AG09309 (cell line): ENCODE measurements around the gene CLCF1.

ENCODE experiments used
- DNase-seq: peaks from one replicate; pipeline ENCODE4 v3.0.0-alpha.2; 2010; ENCODE audit warnings: low read depth
- H3K4me3 ChIP-seq: 2 replicates; pipeline ENCODE4 v1.5.1; 2011; ENCODE audit warnings: mild to moderate bottlenecking, low read depth, low read length, moderate library complexity; ENCODE audit not compliant: control insufficient read depth
- TF ChIP-seq, protein P1 (sequence below): IDR thresholded peaks from 2 replicates; pipeline ENCODE4 v1.5.1; 2011; ENCODE audit warnings: mild to moderate bottlenecking, low read depth, low read length, inconsistent platforms; ENCODE audit not compliant: insufficient read depth, control insufficient read depth; ENCODE audit errors: missing control alignments

CLCF1 gene

DNA sequence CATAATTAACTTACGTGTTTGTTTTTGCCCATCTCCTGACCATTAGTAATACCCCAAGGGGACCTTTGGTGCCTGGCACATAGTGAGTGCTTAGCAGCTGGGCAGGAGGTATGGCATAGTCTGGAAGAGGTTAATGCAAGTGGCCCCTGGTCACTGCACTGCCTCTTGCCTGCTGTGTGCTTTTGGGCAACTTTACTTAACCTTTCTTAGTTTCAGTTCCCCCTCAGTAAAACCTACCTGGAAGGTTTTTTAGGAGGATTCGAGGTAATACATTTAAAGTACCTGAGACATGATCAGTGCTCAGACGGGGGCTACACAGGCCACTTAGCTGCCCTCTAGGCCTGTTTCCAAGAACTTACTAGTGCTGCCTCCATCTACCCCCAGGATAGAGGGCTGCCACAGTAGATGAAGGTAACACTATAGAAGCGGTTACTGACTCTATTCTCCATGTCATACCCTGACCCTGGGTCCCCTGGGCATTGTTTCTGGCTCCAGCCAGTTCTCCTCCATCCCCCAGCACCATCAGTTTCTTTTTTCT, 23.4 kb downstream of the CLCF1 start:
- no peak for DNase-seq
- TF ChIP-seq, protein P1, sequence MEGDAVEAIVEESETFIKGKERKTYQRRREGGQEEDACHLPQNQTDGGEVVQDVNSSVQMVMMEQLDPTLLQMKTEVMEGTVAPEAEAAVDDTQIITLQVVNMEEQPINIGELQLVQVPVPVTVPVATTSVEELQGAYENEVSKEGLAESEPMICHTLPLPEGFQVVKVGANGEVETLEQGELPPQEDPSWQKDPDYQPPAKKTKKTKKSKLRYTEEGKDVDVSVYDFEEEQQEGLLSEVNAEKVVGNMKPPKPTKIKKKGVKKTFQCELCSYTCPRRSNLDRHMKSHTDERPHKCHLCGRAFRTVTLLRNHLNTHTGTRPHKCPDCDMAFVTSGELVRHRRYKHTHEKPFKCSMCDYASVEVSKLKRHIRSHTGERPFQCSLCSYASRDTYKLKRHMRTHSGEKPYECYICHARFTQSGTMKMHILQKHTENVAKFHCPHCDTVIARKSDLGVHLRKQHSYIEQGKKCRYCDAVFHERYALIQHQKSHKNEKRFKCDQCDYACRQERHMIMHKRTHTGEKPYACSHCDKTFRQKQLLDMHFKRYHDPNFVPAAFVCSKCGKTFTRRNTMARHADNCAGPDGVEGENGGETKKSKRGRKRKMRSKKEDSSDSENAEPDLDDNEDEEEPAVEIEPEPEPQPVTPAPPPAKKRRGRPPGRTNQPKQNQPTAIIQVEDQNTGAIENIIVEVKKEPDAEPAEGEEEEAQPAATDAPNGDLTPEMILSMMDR = no peak
- no peak overlapping the region for H3K4me3 ChIP-seq

DNA sequence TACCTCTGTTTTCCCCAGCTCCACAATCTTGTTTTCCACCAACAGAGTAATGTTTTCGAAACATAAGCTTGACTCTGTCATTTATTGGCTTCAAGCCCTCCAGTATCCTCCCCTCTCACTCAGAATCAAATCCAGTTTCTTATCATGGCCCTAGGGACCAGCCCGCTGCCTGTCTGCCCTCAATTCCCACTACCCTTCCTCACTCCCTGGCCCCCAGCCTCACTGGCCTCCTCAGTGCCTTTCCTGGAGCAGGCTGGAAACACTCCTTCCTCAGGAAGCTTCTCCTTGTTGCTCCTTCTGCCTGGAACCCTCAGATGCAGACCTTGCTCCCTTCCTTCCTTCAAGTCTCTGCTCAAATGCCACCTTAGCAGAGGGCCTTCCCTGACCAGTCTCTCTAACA, 23.9 kb downstream of the CLCF1 start:
- DNase-seq = no peak
- no peak overlapping the region for H3K4me3 ChIP-seq
- TF ChIP-seq, protein P1 = no peak

DNA sequence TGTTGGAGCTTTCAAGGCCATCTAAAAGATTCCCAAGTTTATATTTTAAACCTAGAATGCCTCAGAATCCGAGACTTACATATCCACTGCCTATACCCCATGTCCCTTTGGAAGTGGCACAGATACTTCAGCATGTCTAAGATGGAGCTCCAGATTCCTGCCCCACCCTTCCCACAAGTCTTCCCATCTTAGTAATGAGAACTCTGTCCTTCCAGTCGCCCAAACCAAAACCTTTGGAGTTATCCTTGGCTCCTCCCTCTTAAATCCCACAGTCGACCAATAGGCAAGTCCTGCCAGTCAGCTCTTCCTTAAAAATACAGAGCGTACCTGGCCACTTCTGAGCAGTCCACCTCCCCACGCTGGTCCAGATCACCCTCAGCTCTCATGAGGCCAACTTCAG, 24.4 kb downstream of the CLCF1 start:
- no peak overlapping the region for H3K4me3 ChIP-seq
- DNase-seq = no peak
- TF ChIP-seq, protein P1 = no peak

DNA sequence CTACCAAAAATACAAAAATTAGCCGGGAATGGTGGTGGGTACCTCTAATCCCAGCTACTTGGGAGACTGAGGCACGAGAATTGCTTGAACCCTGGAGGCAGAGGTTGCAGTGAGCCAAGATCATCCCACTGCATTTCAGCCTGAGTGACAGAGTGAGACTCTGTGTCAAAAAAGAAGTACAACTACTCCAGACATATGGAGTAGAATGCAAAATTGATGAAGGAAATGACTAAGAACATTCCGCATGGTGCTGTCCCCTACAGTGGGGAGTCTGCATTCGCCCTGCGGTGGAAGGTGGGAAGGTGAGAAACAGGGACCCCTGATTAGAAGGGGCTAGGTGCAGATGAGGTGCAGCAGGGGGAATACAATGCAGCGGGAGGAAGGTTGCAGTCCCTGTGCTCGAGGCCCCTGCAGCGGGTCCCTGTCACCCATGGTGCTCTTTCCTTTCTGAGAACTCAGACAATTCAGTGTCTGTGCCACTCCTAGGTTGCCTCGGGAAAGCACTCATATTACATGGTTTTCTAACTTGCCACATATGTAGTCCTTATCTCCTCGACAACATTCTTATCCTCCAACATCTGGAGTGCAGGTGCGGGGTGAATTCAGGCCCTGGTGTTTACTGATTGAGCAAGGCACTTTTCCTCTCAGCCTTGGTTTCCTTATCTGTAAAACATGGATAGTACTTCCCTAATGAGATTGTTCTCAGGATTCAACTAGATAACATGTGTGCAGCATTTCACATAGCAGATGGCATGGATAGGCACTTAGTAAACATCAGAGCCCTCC, 25.2 kb downstream of the CLCF1 start:
- no peak overlapping the region for H3K4me3 ChIP-seq
- no peak for DNase-seq
- TF ChIP-seq, protein P1 = no peak

DNA sequence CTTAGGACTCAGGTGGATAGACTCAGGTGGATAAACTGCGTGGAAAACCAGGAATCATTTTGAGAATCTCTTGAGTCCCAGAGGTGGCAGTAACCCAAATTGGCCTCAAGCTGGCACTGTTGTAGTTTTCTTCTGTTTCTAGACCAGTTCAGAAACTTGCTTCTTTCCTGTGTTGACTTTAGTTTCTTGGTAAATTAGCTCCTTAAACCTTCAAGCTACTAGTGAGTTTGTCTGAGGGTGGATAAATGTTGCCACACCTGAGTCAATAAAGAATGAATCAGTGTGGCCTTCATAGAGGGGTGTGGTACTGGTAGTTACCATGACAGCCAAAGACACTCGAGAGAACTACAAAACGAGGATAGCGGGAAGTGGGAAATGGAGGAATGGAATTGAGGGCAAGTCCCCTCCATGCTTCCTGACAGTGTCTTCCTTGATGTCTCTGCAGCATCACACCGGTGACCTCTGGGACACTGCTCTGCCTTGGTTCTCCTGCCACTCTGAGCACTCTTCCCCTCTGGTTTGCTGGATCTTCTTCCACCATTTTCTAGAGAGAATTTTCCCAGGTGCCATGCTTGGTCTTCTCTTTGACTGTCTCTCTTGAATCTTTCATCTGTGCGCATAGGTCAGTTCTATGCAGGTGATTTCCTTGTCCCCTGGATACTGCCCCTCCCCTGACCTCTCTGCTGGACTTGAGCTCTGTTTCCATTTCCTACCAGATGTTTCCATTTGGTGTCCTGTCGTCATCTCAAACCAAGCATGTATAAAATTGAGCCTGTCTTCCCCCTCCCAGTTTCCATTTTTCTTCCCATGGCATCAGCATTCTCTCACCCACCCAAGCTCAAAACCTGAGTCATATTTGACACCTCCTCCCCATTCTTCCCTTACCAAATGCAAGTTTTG, 27.2 kb downstream of the CLCF1 start:
- H3K4me3 ChIP-seq = no peak overlapping the region
- TF ChIP-seq, protein P1 = peak; percentile 86
- DNase-seq = peak; percentile 44

DNA sequence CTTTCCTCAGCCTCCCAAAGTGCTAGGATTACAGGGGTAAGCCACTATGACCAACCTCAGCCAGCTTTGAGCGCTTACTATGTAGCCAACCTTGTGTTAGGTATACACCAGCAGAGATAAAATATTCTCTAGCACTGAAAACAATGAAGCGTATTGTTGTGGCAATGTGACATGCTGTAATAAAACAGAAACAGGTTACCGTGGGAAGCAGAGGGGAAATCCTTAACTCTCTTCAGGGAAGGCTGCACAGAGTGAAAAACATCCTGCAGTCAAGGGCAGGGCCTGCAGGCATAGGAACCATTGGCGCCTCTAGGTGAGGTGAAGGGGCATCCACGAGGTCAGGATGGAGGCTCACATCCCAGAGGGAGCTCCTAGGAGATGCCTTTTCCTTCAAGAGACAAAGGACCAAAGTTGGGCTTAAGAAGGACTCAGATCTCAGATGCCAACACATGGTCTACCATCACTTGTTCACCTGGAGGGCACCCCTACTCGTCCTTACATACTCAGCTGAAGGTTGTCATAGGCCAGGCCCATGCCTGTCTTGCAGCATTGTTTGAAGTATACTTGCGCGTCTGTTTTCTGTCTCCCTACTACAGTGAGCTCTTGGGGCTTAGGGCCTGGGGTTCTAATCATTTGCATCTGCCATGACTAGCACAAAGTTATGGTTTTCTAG, 28.0 kb downstream of the CLCF1 start:
- DNase-seq = no peak
- no peak overlapping the region for H3K4me3 ChIP-seq
- TF ChIP-seq, protein P1 = no peak
